SU-DHL-6 (cell line): ENCODE data around the gene CACNA1B.

Experiments used
- H2AFZ ChIP-seq: fragments of 200-600 bp; sonication (generic); 2 replicates; pipeline ENCODE4 v1.6.1; 2014; ENCODE audit warnings: low read depth, mild to moderate bottlenecking, moderate library complexity, mixed read lengths, antibody characterized with exemption, low read length; ENCODE audit not compliant: severe bottlenecking
- H3F3A ChIP-seq: fragments of 200-600 bp; shearing (Covaris generic); 2 replicates; pipeline ENCODE4 v1.6.0; 2016; ENCODE audit warnings: antibody characterized with exemption, mild to moderate bottlenecking; ENCODE audit not compliant: insufficient read depth
- H3K27ac ChIP-seq: fragments of 200-600 bp; sonication (generic); 2 replicates; pipeline ENCODE4 v1.5.1; 2016; ENCODE audit warnings: low read depth, mild to moderate bottlenecking, low read length, moderate library complexity, mixed read lengths
- H3K27me3 ChIP-seq: fragments of 200-600 bp; sonication (generic), shearing (Covaris generic); 2 replicates; pipeline ENCODE4 v1.6.0; 2014; ENCODE audit warnings: mild to moderate bottlenecking, low read length
- H3K36me3 ChIP-seq: fragments of 200-600 bp; sonication (generic); 2 replicates; pipeline ENCODE4 v1.6.1; 2014; ENCODE audit warnings: mild to moderate bottlenecking, low read length, mixed read lengths
- H3K4me2 ChIP-seq: fragments of 300-600, 200-600 bp; shearing (Covaris generic), sonication (generic); 2 replicates; pipeline ENCODE4 v1.6.0; 2014; ENCODE audit warnings: low read length, low read depth, mild to moderate bottlenecking; ENCODE audit not compliant: poor library complexity, severe bottlenecking
- H3K4me3 ChIP-seq: fragments of 200-600 bp; sonication (generic); 2 replicates; pipeline ENCODE4 v1.5.1; 2014; ENCODE audit warnings: antibody characterized with exemption, low read length, mild to moderate bottlenecking, mixed read lengths; ENCODE audit not compliant: insufficient read depth, poor library complexity, severe bottlenecking
- H3K79me2 ChIP-seq: fragments of 200-600 bp; sonication (generic); 2 replicates; pipeline ENCODE4 v1.6.1; 2014; ENCODE audit warnings: mild to moderate bottlenecking, low read length, moderate library complexity; ENCODE audit not compliant: insufficient read depth
- H3K9ac ChIP-seq: fragments of 200-600 bp; sonication (generic); 2 replicates; pipeline ENCODE4 v1.7.0; 2014; ENCODE audit warnings: mild to moderate bottlenecking, low read length
- H3K9me2 ChIP-seq: fragments of 200-600 bp; sonication (generic); replicated peaks from 2 replicates; pipeline ENCODE4 v1.6.1; 2014; ENCODE audit warnings: low read length; ENCODE audit not compliant: insufficient read depth
- H3K9me3 ChIP-seq: fragments of 200-600 bp; sonication (generic); 2 replicates; pipeline ENCODE4 v1.6.1; 2014; ENCODE audit warnings: low read length, mixed read lengths; ENCODE audit not compliant: insufficient read depth
- H4K20me1 ChIP-seq: fragments of 200-600 bp; sonication (generic); 2 replicates; pipeline ENCODE4 v1.6.1; 2014; ENCODE audit warnings: low read depth, mild to moderate bottlenecking, antibody characterized with exemption, low read length, moderate library complexity, mixed read lengths
- CTCF ChIP-seq: fragments of 200-600 bp; sonication (generic); IDR thresholded peaks from one replicate; pipeline ENCODE4 v1.5.1; 2017; ENCODE audit warnings: antibody characterized with exemption, mild to moderate bottlenecking, low read length, moderate library complexity; ENCODE audit not compliant: insufficient read depth, poor library complexity, severe bottlenecking
- EZH2phosphoT487 ChIP-seq: fragments of 200-600 bp; sonication (generic), shearing (Covaris generic); conservative IDR thresholded peaks from 2 replicates; pipeline ENCODE4 v1.6.1; 2018; ENCODE audit warnings: mild to moderate bottlenecking, antibody characterized with exemption, low read length, moderate library complexity, mixed read lengths

The CACNA1B gene

GRCh38 chr9:137988051-137988450 is 110.5 kb downstream of the CACNA1B start:
- Histone ChIP-seq H3F3A (no peaks in the 10 kb centered on the region), H3K36me3 (no peaks in the 10 kb centered on the region), H3K27me3 (no peaks in the 10 kb centered on the region), H3K79me2 (no peaks in the 10 kb centered on the region), H3K4me2 (no peak overlapping the region), H3K9ac (no peak overlapping the region), H3K9me3 (no peaks in the 10 kb centered on the region), H2AFZ (no peak overlapping the region), H3K27ac (no peak overlapping the region), H4K20me1 (no peaks in the 10 kb centered on the region), H3K4me3 (no peak overlapping the region), H3K9me2 (no peaks in the 10 kb centered on the region)
- no peak for TF ChIP-seq EZH2phosphoT487
- TF ChIP-seq CTCF, result no peak

- Histone ChIP-seq H3K27me3 (no peaks in the 10 kb centered on the region), H3K79me2 (no peaks in the 10 kb centered on the region), H3K4me3 (no peak overlapping the region), H3K4me2 (no peak overlapping the region), H3K9me2 (no peaks in the 10 kb centered on the region), H2AFZ (no peak overlapping the region), H3K36me3 (no peaks in the 10 kb centered on the region), H3F3A (no peaks in the 10 kb centered on the region), H3K27ac (no peak overlapping the region), H3K9me3 (no peaks in the 10 kb centered on the region), H4K20me1 (no peaks in the 10 kb centered on the region), H3K9ac (no peak overlapping the region)
- TF ChIP-seq EZH2phosphoT487 (no peak), CTCF (no peak)
Measured at GRCh38 chr9:137988701-137989100, 111.1 kb downstream of the CACNA1B start.

- Histone ChIP-seq H3K36me3 (no peaks in the 10 kb centered on the region), H3K9me3 (no peaks in the 10 kb centered on the region), H3K27ac (no peak overlapping the region), H3K4me2 (no peak overlapping the region), H4K20me1 (no peaks in the 10 kb centered on the region), H3K27me3 (no peaks in the 10 kb centered on the region), H3K79me2 (no peaks in the 10 kb centered on the region), H3F3A (no peaks in the 10 kb centered on the region), H3K9me2 (no peaks in the 10 kb centered on the region), H2AFZ (no peak overlapping the region), H3K4me3 (no peak overlapping the region), H3K9ac (no peak overlapping the region)
- TF ChIP-seq CTCF (no peak), EZH2phosphoT487 (no peak)
Measured at GRCh38 chr9:137989156-137989555, 111.6 kb downstream of the CACNA1B start.
